T47D (cell line): ENCODE data around the gene SHLD1.

Source experiments
- DNase-seq, 2 experiments: peaks; one replicate each; pipeline versions ENCODE4 v3.0.0 to v3.0.0-alpha.2; 2011 to 2012; ENCODE audit warnings: low read depth in 1 of 2, low spot score in 1 of 2
- JUND ChIP-seq: IDR thresholded peaks from 2 replicates; pipeline ENCODE4 v1.6.1; 2012; ENCODE audit warnings: low read depth
- in situ Hi-C: cut with HindIII; loops from 2 replicates; pipeline ENCODE4 v1.10.0; 2016; ENCODE audit warnings: low sequenced_read_pairs, low pct_unique_long_range_greater_than_20kb

Gene SHLD1

DNA sequence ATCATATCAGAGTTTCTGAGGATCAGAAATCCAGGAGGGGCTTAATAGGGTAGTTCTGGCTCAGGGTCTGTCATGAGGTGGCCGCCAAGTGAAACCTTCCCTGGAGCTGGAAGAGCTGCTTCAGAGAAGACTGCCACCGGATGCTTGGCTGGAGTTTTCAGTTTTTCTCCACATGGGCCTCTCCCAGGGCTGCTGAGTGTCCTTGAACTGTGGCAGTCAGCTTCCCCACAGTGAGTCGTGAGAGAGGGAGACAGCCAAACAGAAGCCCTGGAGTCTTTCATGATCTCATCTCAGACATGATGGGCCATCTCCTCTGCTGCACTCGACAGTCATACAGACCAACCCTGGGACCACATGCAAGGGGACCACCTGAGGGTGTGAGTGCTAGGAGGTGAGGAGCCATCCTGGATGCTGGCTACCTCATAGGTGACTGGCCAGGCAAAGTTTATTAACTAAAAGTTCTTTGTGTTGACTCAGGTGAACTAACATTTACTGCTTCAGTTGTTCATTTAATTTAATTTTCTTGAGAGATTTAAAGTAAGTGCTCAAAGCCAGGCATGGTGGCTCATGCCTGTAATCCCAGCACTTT is 71.5 kb downstream of the SHLD1 start:
- TF ChIP-seq JUND: no peak
- no peak for DNase-seq
- in situ Hi-C loops: no loop called here

DNA sequence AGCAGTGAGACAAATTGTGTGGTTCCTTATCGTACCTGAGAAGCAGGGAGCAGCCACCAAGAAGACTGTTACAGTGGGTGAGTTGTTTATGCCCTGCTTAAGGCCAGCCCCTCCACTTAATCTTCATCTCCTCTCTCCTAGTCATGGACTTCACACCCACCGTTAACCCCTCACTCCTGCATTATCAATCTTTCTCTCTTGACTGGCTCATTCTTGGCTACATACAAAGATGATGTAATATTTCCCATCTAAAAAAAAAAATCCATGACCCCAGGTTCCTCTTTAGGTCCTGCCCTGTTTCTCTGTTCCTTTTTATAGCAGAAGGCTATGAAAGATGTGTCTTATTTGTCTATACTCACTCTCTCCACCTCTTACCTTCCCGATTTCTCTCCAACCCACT is 72.4 kb downstream of the SHLD1 start:
- in situ Hi-C loops: no loop called here
- DNase-seq: no peak
- no peak for TF ChIP-seq JUND

DNA sequence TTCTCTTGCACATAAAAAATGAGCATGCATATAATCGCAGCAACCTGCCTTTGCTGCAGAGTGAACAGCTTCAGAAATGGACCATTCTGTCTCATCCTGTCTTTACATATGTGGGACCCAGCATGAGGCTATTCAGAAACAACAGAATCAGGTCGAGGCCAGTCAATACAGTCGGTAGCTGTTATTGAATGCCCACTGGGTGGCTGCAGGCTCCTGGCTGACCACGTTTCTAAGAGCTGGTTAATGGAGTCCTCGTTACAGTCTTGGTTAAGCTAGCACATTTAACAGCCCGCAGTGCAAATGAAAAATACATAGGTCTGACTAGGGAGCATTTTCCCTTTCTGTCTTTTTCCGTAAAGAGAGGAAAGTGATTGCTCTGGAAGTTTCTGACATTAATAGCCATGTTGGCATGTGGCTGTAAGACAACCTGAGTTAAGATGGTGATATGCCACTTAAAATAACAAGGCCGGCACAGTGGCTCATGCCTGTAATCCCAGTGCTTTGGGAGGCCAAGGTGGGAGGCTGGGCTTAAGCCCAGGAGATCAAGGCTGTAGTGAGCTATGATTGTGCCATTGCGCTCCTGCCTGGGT is 75.0 kb downstream of the SHLD1 start:
- no peak for TF ChIP-seq JUND
- DNase-seq: no peak
- in situ Hi-C loops: no loop called here

DNA sequence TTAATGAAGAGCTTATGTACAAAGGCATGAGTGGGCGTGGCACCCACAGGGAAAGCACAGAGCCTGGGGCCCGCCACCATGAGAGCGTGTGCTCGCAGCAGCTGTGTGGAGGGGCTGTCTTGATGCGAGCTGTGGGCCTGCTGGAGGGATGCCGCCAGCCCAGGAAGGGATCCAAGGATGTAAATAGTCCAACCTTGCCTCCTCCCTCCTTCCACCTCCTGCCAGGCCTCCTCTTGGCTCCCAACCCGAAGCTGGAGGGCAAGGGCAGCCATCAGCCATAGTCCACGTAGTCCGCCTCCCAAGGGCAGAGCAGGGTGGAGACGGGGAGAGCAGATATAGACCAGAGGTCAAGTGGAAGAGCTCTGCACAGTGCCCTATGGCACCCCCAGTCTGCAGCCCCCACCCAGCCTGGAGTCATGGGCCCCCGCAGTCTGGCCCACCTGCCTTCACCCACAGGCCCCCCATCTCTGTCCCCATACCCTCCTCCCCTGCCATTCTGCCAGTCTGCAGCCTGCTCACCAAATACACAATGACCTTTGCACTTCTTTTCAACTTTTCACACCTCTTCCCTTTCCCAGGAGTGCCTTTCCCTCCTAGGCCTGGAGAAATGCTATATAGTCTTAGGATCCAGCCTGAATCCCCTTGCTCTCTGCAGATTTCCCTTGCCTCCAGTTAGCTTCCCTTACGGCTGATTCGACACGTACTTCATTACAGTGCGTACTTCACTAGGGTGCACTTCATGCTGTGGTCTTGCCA is 77.1 kb downstream of the SHLD1 start:
- no peak for DNase-seq
- in situ Hi-C loops: no loop called here
- TF ChIP-seq JUND: no peak

DNA sequence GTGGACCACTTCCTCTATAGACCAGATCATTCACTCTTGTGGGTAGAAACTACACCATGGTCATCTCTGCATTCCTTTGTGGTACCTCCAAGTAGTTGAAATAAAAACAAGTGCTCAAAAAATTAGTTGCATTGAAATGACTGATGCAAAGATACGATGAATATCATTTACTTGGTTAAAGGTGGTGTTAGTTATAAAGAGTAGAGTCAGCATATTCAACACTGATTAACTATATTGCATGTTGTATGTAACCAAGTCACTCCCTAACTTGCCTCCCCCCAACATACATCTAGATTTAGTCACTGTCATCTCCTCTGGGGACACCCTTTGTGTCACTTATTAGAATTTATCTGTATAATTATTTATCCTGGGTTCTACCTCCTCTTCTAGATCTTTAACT is 77.7 kb downstream of the SHLD1 start:
- no peak for TF ChIP-seq JUND
- in situ Hi-C loops: no loop called here
- DNase-seq: no peak

DNA sequence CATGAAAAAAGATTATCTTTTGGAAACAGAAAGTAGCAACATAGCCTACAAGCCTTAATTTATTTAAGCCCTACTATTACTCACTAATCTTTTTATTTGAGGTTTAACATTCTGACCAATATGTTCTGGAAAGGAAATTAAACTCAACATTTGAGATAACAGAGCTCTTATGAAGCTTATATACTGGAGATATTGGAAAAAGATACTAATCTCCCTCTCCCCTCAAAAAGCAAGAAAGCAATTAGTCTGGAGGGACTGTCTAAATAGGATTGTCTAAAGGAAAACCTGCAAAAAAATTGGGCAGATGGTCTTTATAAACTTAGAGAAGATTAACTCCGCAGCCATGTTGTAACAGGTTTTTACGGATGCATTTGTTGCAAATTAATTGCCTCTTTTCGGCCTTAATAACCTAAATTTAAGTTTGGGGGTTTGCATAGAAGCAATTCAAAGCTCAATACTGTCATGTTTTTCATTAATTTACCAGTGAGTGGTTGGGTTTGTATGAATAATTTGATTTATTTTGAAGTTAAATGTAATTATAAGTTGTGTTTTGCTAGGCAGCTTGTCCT is 79.1 kb downstream of the SHLD1 start:
- in situ Hi-C loops: no loop called here
- no peak for DNase-seq
- no peak for TF ChIP-seq JUND

DNA sequence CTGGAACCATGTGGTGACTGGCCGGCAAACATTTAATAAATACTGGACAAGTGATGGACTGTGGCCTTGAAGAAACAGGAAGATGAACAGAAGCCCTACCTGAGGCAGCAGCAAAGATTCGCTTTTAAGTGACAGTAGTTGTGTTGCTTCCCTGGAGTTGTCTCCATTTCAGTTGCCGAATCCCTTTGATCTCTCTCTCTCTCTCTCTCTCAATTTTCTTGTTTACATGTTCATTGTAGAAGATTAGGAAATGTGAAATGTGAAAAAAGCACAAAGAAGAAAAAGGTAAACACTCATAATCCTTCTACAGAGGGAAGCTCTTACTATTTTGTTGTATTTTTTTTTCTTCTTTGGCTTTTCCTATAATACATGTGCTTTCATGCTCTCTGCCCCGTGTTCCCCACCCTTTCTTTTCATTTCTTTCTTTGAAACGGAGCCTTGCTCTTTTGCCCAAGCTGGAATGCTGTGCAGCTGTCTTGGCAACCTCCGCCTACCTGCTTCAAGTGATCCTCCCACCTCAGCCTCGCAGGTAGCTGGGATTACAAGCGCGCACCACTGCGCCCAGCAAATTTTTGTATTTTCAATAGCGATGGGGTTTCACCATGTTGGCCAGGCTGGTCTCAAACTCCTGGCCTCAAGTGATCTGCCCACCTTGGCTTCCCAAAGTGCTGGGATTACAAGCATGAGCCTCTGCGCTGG is 81.5 kb downstream of the SHLD1 start:
- in situ Hi-C loops: no loop called here
- TF ChIP-seq JUND: no peak
- no peak for DNase-seq

DNA sequence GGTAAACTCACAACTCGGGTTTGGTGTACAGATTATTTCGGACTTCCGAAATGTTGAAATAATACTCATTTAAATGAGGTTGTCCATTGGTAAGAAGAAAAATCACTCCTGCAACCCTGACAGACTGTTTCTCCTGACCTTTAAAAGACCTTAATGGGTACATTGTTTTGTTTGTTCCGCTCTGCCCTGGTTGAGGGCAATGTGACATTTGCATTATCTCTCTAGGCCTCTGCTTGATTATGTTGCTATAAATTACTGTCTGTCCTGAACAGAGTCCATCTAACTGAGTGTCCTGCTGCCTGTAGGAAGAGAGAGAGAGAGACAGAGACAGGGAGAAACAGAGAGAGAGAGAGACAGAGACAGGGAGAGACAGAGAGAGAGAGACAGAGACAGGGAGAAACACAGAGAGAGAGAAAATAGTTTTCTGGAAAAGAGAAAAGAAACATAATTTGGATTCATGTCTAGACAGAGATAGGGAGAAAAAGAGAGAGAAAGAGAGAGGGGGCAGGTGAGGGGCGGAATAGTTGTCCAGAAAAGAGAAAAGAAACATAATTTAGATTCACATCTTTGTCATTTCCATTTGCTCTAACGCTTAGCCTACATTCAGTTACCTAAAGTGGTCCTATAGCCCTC is 83.2 kb downstream of the SHLD1 start:
- in situ Hi-C loops: no loop called here
- no peak for TF ChIP-seq JUND
- no peak for DNase-seq

DNA sequence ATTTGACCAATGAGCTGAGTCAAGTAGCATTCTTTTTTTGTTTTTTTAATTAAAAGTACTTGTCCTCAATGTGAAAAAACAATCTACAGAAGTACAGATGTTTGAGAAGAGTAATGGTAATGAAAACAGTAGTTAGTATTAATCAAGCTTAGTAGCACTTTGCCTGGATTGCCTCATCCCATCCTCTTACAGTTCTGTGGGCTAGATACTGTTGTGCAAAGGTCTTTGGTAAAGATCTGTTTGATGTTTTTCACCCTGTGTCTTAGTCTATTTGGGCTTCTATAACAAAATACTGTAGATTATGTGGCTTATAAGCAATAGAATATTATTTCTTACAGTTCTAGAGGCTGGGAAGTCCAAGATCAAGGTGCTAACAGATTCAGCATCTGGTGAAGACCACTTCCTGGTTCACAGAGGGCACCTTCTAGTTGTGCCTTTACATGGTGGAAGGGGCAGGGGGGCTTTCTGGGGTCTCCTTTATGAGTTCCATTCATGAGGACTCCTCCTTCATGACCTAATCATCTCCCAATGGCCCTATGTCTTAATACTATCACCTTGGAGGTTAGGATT is 84.3 kb downstream of the SHLD1 start:
- no peak for TF ChIP-seq JUND
- in situ Hi-C loops: no loop called here
- no peak for DNase-seq

DNA sequence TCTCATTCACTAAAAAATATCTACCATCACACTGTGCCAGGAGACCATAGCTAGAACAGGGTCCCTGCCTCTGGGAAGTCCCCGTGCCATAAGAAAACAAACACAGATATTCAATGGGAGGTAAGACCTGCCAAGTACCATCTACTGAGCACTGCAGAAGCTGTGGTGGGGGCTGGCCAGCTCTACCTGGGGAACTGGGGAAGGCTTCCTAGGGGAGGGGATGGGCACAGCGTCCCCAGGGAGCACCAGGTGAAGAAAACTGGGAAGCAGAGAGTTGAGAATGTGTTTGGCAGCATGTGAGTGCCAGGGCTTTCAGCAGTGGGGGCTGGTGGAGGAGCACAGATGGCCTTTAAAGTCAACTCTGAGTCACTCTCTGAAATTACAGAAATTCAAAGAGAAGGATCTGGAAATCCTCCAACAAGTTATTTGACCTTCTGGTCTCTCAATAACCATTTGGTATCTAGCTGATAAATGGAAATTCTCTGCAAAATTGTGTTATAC is 85.2 kb downstream of the SHLD1 start:
- no peak for TF ChIP-seq JUND
- in situ Hi-C loops: no loop called here
- no peak for DNase-seq

DNA sequence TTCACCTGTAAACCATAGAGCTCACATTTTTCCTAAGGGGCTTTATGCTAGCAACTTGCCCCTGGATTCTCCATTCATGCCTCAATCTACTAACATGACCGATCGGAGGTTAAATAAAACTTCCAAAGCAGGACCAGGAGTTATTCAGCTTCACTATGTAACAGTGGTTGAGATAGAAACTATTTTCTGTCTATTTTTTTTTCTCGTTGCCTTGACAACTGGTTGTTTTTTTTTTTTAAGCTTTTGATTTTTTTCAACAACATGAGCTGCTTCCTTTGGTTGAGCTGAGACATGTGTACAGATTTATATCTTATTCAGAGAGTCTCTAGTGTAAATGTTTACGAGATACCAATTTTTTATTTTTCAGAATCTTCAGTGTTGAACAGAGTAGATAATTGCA is 85.7 kb downstream of the SHLD1 start:
- in situ Hi-C loops: no loop called here
- no peak for TF ChIP-seq JUND
- no peak for DNase-seq

DNA sequence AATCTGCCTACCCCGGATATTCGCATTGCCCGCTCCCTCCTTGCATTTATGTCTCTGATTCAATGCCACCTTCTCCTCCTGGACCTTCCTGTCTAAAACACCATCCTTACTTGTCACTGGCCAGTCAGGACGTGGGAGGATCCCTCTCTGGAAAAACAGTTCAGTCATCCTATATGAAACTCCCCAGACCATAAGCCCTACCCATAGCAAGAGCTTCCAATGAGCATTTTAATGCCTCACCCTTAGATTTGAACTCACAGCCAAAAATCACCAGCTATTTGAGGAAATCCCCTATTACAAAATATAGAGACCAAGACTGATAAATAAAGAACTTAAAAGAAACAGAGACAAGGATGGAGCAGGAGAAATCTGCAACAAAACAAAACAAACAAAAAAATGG is 86.4 kb downstream of the SHLD1 start:
- TF ChIP-seq JUND: no peak
- DNase-seq: no peak
- in situ Hi-C loops: no loop called here
